Psoas muscle (tissue), 8 donors: ENCODE measurements around the gene BBLN. TPM values are rescaled to one million over a fixed set of nuclear protein-coding genes. Genes with fewer than 3 reads are reported as not detected.
"Not testable (repeated sequence)": the region's sequence is repeated elsewhere in the genome, so short reads cannot be mapped to it uniquely, and the experiment has no call there.

Experiments
- ATAC-seq, 4 donors: fragments of 200-7000 bp; cut with Tn5 transposase; one replicate each; pipeline ENCODE4 v1.9.1; 2020; ENCODE audit warnings: moderate library complexity in 3 of 4, mild to moderate bottlenecking in 2 of 4
- DNase-seq, 2 donors: peaks; one replicate each; pipeline ENCODE4 v3.0.0-alpha.2; 2020
- H3K27ac ChIP-seq: fragments of 200-600 bp; one replicate; pipeline ENCODE4 v1.8.0; 2022
- H3K27me3 ChIP-seq, 3 donors: fragments of 200-600 bp in 1 of 3; one replicate each; pipeline versions ENCODE4 v1.6.1 to v1.8.0; 2013 to 2022; ENCODE audit warnings: low read length in 2 of 3, mild to moderate bottlenecking in 2 of 3, moderate library complexity in 1 of 3; ENCODE audit not compliant: insufficient read depth in 3 of 3
- H3K36me3 ChIP-seq, 2 donors: fragments of 200-600 bp in 1 of 2; one replicate each; pipeline versions ENCODE4 v1.6.1 to v1.8.0; 2013 to 2022; ENCODE audit warnings: low read depth in 1 of 2, mild to moderate bottlenecking in 1 of 2, moderate library complexity in 1 of 2; ENCODE audit not compliant: insufficient read depth in 1 of 2
- H3K4me1 ChIP-seq: fragments of 200-600 bp; one replicate; pipeline ENCODE4 v1.8.0; 2022
- H3K4me3 ChIP-seq: fragments of 200-600 bp; one replicate; pipeline ENCODE4 v1.8.0; 2022; ENCODE audit warnings: mild to moderate bottlenecking
- H3K9me3 ChIP-seq: fragments of 200-600 bp; one replicate; pipeline ENCODE4 v1.8.0; 2022
- CTCF ChIP-seq: fragments of 200-600 bp; IDR thresholded peaks from one replicate; pipeline ENCODE4 v1.8.0; 2022; ENCODE audit warnings: antibody characterized with exemption
- WGBS, 3 donors: extraction: QIAGEN DNeasy Blood & Tissue Kit; methylation state at CpG; one replicate each; pipeline versions ENCODE4 v1.1.6 to v1.1.7; 2013; 5-methylcytosine and 5-hydroxymethylcytosine counted together
- intact Hi-C, 2 donors: fragments of 100-400 bp; cut with DNase I; formaldehyde crosslinking; loops; one replicate each; pipeline versions ENCODE4 v1.11.0 to v1.14.2; 2022
- long read RNA-seq, 2 donors: library from polyadenylated mRNA; unstranded; transcript quantifications; one replicate each; pipeline ENCODE4 v2.0.0, GENCODE V29; 2021
- polyA plus RNA-seq, 3 donors: library from polyadenylated mRNA; stranded (reverse); fragments of 200-250 nt; gene quantifications; one replicate each; pipeline ENCODE4 v1.2.3, GENCODE V29; 2013
- total RNA-seq, 4 donors: library from RNA; stranded (reverse); fragmentation: NEBNext Ultra II Directional in 2 of 4; extraction: Animal tissue kit (Norgen Biotek cat#: 25700) in 2 of 4; gene quantifications; one replicate each; pipeline versions ENCODE4 v1.2.1 to v1.2.4, GENCODE V29; 2021 to 2023
- donor health status: healthy with polysubstance abuse.
- donor health status: DM: no; HTN: no; CAD: no; lungs with moderate emphysema.
- donor health status: Bipolar disorder and iron deficiency.
- donor health status: healthy.
- donor health status: DM: yes; HTN: yes; CAD: no.
- donor health status: DM: no; HTN: no; CAD: no.
- donor health status: DM: no; HTN: no; CAD: no.
- donor health status: DM: yes; HTN: yes; CAD: no.

Gene BBLN
- total RNA-seq = 10 to 100 TPM; 14.0 to 21.3 (median 17.8) TPM
- 10 to 100 TPM; 23.1 to 36.2 (median 27.8) TPM for polyA plus RNA-seq
- long read RNA-seq, donor 1, transcript C9orf16-201 (2 exons, 713 nt) = major isoform, 12 of 15 reads
- long read RNA-seq, donor 1, partial matches to known transcripts = 2 of 15 reads
- long read RNA-seq, donor 1, other reads (novel, unspliced or antisense) = 1 of 15 reads
- long read RNA-seq, donor 2, transcript C9orf16-201 (2 exons, 713 nt) = major isoform, 17 of 19 reads
- long read RNA-seq, donor 2, partial matches to known transcripts = 0 of 19 reads
- long read RNA-seq, donor 2, other reads (novel, unspliced or antisense) = 2 of 19 reads

GRCh38 chr9:128159784-128160602 is at the start of gene BBLN:
Gene BBLN (plus strand): TSS chr9:128160265. CDS start chr9:128160408, 143 bp downstream.
- Histone ChIP-seq H3K27me3 (no peaks in the 10 kb centered on the region), H3K27ac (peak within 1 kb of the TSS; percentile 65), H3K4me1 (peaks cover 14% of the 10 kb centered on the region), H3K4me3 (peak within 1 kb of the TSS; percentile 75), H3K9me3 (no peaks in the 10 kb centered on the region), H3K36me3 (peaks cover 5 to 28% of the 10 kb centered on the region in 2 donors)
- TF ChIP-seq CTCF = no peak
- ATAC-seq (peak; percentile 92 to 93 (median 93)), DNase-seq (peak; percentile 94 to 97)
- WGBS, 3 donors = 0 to 1% (median 0%) methylated on average over 40 to 74 of the region's 77 CpGs
- intact Hi-C loops = no loop called here

GRCh38 chr9:128111726-128112125 is 48.3 kb upstream of the BBLN start:
- WGBS, 3 donors = 31 to 54% (median 35%) methylated on average over 12 of the region's 12 CpGs
- H3K27me3 ChIP-seq, ATAC-seq, H3K9me3 ChIP-seq, H3K4me3 ChIP-seq: not testable (repeated sequence)
- peaks cover 0 to 24% of the 10 kb centered on the region in 2 donors for H3K36me3 ChIP-seq
- H3K4me1 ChIP-seq = peaks cover 48% of the 10 kb centered on the region
- H3K27ac ChIP-seq = peak overlapping the region; percentile 97
- intact Hi-C loops = loop anchor here in 1 of 2 donors (10.0 kb wide), 1 partner anchor 167 kb away; no protein-coding TSS in a partner anchor
- DNase-seq = peak in 1 of 2 donors; percentile 53

- WGBS, 3 donors = 86 to 93% (median 91%) methylated on average over 12 of the region's 12 CpGs
- H3K27me3 ChIP-seq = no peaks in the 10 kb centered on the region
- peaks cover 28% of the 10 kb centered on the region for H3K4me1 ChIP-seq
- no peaks in the 10 kb centered on the region for H3K9me3 ChIP-seq
- no peak overlapping the region for H3K27ac ChIP-seq
- H3K36me3 ChIP-seq = peaks cover 0 to 4% of the 10 kb centered on the region in 2 donors
- peak in 1 of 2 donors; percentile 53 for DNase-seq
- ATAC-seq = no peak
- no peak overlapping the region for H3K4me3 ChIP-seq
- no peak for TF ChIP-seq CTCF
- intact Hi-C loops = loop anchor here in 1 of 2 donors (10.0 kb wide), 1 partner anchor 169 kb away; no protein-coding TSS in a partner anchor
Observed at GRCh38 chr9:128113526-128114325, 46.3 kb upstream of the BBLN start.

GRCh38 chr9:128114326-128115186 is 45.5 kb upstream of the BBLN start:
- Histone ChIP-seq H3K36me3 (no peaks in the 10 kb centered on the region), H3K4me1 (peaks cover 21% of the 10 kb centered on the region), H3K27ac (no peak overlapping the region), H3K27me3 (no peaks in the 10 kb centered on the region), H3K4me3 (no peak overlapping the region), H3K9me3 (no peaks in the 10 kb centered on the region)
- no peak for ATAC-seq
- DNase-seq = peak; percentile 9 to 51
- intact Hi-C loops = loop anchor here (5.0 to 10.0 kb wide), 3 partner anchors 62 to 172 kb away; no protein-coding TSS in a partner anchor
- 84 to 87% (median 86%) methylated on average over 28 to 29 of the region's 29 CpGs for WGBS, 3 donors
- no peak for TF ChIP-seq CTCF
